ENCODE data around the gene TNFRSF11A.

Gene TNFRSF11A

GRCh38 chr18:62346333-62347088, 21.4 kb downstream of the TNFRSF11A start:
- H3K4me3 ChIP-seq (ENCODE audit: control insufficient read depth, low read depth, low read length) = no peak overlapping the region
- DNase-seq (ENCODE audit: low read depth) = no peak
- no peak for TF ChIP-seq CTCF (IDR thresholded peaks at IDR 0.05; ENCODE audit: control insufficient read depth, insufficient read depth, low read depth, low read length, missing control alignments)

GRCh38 chr18:62347089-62347506, 22.0 kb downstream of the TNFRSF11A start:
- no peak overlapping the region for H3K4me3 ChIP-seq (ENCODE audit: control insufficient read depth, low read depth, low read length)
- TF ChIP-seq CTCF (IDR thresholded peaks at IDR 0.05; ENCODE audit: control insufficient read depth, insufficient read depth, low read depth, low read length, missing control alignments) = no peak
- no peak for DNase-seq (ENCODE audit: low read depth)

GRCh38 chr18:62348474-62348873, 23.4 kb downstream of the TNFRSF11A start:
- H3K4me3 ChIP-seq (ENCODE audit: control insufficient read depth, low read depth, low read length) = no peak overlapping the region
- TF ChIP-seq CTCF (IDR thresholded peaks at IDR 0.05; ENCODE audit: control insufficient read depth, insufficient read depth, low read depth, low read length, missing control alignments) = no peak
- no peak for DNase-seq (ENCODE audit: low read depth)

GRCh38 chr18:62353170-62353569, 28.1 kb downstream of the TNFRSF11A start:
- no peak for DNase-seq (ENCODE audit: low read depth)
- TF ChIP-seq CTCF (IDR thresholded peaks at IDR 0.05; ENCODE audit: control insufficient read depth, insufficient read depth, low read depth, low read length, missing control alignments) = no peak
- H3K4me3 ChIP-seq (ENCODE audit: control insufficient read depth, low read depth, low read length) = no peak overlapping the region

- no peak for TF ChIP-seq CTCF (IDR thresholded peaks at IDR 0.05; ENCODE audit: control insufficient read depth, insufficient read depth, low read depth, low read length, missing control alignments)
- no peak overlapping the region for H3K4me3 ChIP-seq (ENCODE audit: control insufficient read depth, low read depth, low read length)
- DNase-seq (ENCODE audit: low read depth) = no peak
These were observed 29.0 kb downstream of the TNFRSF11A start for GRCh38 chr18:62354151-62354550.

- DNase-seq (ENCODE audit: low read depth) = no peak
- H3K4me3 ChIP-seq (ENCODE audit: control insufficient read depth, low read depth, low read length) = no peak overlapping the region
- no peak for TF ChIP-seq CTCF (IDR thresholded peaks at IDR 0.05; ENCODE audit: control insufficient read depth, insufficient read depth, low read depth, low read length, missing control alignments)
These were observed 32.1 kb downstream of the TNFRSF11A start for GRCh38 chr18:62357079-62357719.

All from AG09309 (cell line).